GM18517 (cell line): ENCODE data around the gene MAPRE2.
"Not testable (repeated sequence)": the region's sequence is repeated elsewhere in the genome, so short reads cannot be mapped to it uniquely, and the experiment has no call there.

Source experiments
- ATAC-seq: cut with Tn5 transposase; IDR thresholded peaks from one replicate; pipeline ENCODE4 v1.9.1; 2021; ENCODE audit warnings: mild to moderate bottlenecking, moderate library complexity; ENCODE audit not compliant: unreplicated experiment

MAPRE2 gene

GRCh38 chr18:35088921-35089320 lies 47.7 kb downstream of the MAPRE2 start:
- ATAC-seq = no peak

GRCh38 chr18:35089382-35089781 lies 48.2 kb downstream of the MAPRE2 start:
- ATAC-seq = no peak

- no peak for ATAC-seq
Observed at GRCh38 chr18:35089891-35090550, 48.8 kb downstream of the MAPRE2 start.

- ATAC-seq = no peak
Observed at GRCh38 chr18:35091841-35092240, 50.6 kb downstream of the MAPRE2 start.

GRCh38 chr18:35095983-35096676 lies 54.9 kb downstream of the MAPRE2 start:
- peak; percentile 90 for ATAC-seq

- ATAC-seq = no peak
Observed at GRCh38 chr18:35096677-35097011, 55.4 kb downstream of the MAPRE2 start.

- ATAC-seq = no peak
Observed at GRCh38 chr18:35097195-35097594, 56.0 kb downstream of the MAPRE2 start.

- ATAC-seq = no peak
Observed at GRCh38 chr18:35097763-35098162, 56.5 kb downstream of the MAPRE2 start.

- no peak for ATAC-seq
Observed at GRCh38 chr18:35099911-35100310, 58.7 kb downstream of the MAPRE2 start.

- no peak for ATAC-seq
Observed at GRCh38 chr18:35104391-35105051, 63.3 kb downstream of the MAPRE2 start.

- ATAC-seq = no peak
Observed at GRCh38 chr18:35106013-35106844, 65.0 kb downstream of the MAPRE2 start.

- ATAC-seq = no peak
Observed at GRCh38 chr18:35106845-35107148, 65.6 kb downstream of the MAPRE2 start.

- ATAC-seq = no peak
Observed at GRCh38 chr18:35107216-35107615, 66.0 kb downstream of the MAPRE2 start.

- ATAC-seq = not testable (repeated sequence)
Observed at GRCh38 chr18:35108088-35108487, 66.9 kb downstream of the MAPRE2 start.

GRCh38 chr18:35110059-35110458 lies 68.8 kb downstream of the MAPRE2 start:
- no peak for ATAC-seq

GRCh38 chr18:35110554-35111485 lies 69.6 kb downstream of the MAPRE2 start:
- no peak for ATAC-seq

- no peak for ATAC-seq
Observed at GRCh38 chr18:35112696-35113095, 71.5 kb downstream of the MAPRE2 start.

- ATAC-seq = no peak
Observed at GRCh38 chr18:35114305-35114704, 73.1 kb downstream of the MAPRE2 start.

- no peak for ATAC-seq
Observed at GRCh38 chr18:35116784-35117318, 75.6 kb downstream of the MAPRE2 start.

- no peak for ATAC-seq
Observed at GRCh38 chr18:35117372-35117771, 76.2 kb downstream of the MAPRE2 start.
